ENCODE data around the gene RAB4A. TPM values are rescaled to one million over a fixed set of nuclear protein-coding genes. Genes with fewer than 3 reads are reported as not detected.

RAB4A gene
- total and polyA plus RNA-seq, 9 of the 15 experiments (the other 6 are each of a cell fraction or from before 2014, with no cell fraction given), result 8.3 to 61.0 (median 26.7) TPM

DNA sequence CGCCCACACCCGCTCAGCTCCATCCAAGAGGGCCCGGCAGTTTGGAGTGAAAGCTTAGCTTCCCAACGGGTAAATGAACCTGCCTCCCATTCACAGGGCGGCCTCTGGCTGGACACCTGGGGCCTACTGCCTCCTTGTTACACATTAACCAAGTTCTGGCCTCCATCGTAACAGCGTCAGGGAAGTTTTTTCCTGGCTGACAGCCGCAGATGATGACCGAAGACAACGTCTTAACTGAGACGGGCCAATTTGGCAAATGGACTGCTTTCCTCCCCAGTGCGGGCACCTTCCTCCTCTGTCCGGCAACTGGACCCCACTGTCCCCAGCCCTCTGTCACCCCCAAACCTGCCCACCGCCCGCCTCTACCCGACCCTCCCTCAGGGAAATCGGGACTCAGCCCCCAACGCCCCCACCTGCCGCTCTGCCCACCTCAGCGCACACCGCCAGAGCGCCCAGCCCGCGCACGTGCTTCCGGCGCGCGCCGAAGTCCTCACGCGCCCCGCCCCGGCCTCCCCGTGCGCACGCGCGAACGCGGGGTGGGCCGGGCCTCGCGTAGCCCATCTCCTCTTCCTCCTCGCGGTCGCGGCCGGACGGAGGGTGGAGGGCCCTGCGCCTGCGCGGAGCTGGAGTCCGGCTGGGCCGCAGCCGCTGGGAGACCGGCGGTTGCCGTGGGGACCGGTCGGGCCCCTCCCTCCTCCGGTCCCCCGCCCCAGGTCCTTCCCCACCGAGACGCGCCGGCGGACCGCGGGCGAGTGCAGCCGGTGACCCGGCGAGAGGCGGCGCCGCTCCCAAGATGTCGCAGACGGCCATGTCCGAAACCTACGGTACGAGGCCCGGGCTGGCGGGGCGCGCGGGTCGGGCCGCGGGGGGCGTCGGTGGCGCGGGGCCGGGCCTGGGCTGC, at the start of gene RAB4A (continued):
- TF ChIP-seq, protein P1, sequence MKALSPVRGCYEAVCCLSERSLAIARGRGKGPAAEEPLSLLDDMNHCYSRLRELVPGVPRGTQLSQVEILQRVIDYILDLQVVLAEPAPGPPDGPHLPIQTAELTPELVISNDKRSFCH (CRISPR knock-in tag; IDR thresholded peaks at IDR 0.05), result no peak
- TF ChIP-seq, protein P1 (tag; IDR thresholded peaks at IDR 0.05), result no peak
- TF ChIP-seq, protein P2, sequence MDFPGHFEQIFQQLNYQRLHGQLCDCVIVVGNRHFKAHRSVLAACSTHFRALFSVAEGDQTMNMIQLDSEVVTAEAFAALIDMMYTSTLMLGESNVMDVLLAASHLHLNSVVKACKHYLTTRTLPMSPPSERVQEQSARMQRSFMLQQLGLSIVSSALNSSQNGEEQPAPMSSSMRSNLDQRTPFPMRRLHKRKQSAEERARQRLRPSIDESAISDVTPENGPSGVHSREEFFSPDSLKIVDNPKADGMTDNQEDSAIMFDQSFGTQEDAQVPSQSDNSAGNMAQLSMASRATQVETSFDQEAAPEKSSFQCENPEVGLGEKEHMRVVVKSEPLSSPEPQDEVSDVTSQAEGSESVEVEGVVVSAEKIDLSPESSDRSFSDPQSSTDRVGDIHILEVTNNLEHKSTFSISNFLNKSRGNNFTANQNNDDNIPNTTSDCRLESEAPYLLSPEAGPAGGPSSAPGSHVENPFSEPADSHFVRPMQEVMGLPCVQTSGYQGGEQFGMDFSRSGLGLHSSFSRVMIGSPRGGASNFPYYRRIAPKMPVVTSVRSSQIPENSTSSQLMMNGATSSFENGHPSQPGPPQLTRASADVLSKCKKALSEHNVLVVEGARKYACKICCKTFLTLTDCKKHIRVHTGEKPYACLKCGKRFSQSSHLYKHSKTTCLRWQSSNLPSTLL (IDR thresholded peaks at IDR 0.05), result no peak
- TF ChIP-seq ETV5 (CRISPR knock-in tag; IDR thresholded peaks at IDR 0.05; ENCODE audit: low read depth) (peak; percentile 77), RFX7 (CRISPR knock-in tag; IDR thresholded peaks at IDR 0.05) (no peak), RFX1 (IDR thresholded peaks at IDR 0.05) (peak; percentile 85), TAF1 (IDR thresholded peaks at IDR 0.05; ENCODE audit: control insufficient read depth, extremely low read depth, insufficient read depth, low read length, severe bottlenecking) (peak; percentile 59), ZBTB17 (CRISPR knock-in tag; IDR thresholded peaks at IDR 0.05) (peak; percentile 84; the same call in 1 of the 2 replicates), FOS (IDR thresholded peaks at IDR 0.05; ENCODE audit: extremely low read depth, insufficient read length) (no peak), ZNF121 (CRISPR knock-in tag; conservative IDR thresholded peaks at IDR 0.05) (no peak), SMAD1 (IDR thresholded peaks at IDR 0.05; ENCODE audit: low read depth, low read length, partially characterized antibody) (no peak), ZNF133 (CRISPR knock-in tag; IDR thresholded peaks at IDR 0.05) (0 out of 2 replicates have a peak, but pooled peaks have one; percentile 73), CXXC5 (CRISPR knock-in tag; IDR thresholded peaks at IDR 0.05) (peak; percentile 95), ELF4 (CRISPR knock-in tag; IDR thresholded peaks at IDR 0.05) (peak; percentile 49; the same call in 1 of the 2 replicates), DIDO1 (tag; IDR thresholded peaks at IDR 0.05; ENCODE audit: low read depth) (no peak), CHD4 (IDR thresholded peaks at IDR 0.05; ENCODE audit: insufficient read depth, insufficient replicate concordance, low read depth, low read length, poor library complexity, severe bottlenecking) (no peak), HNRNPH1 (optimal IDR thresholded peaks at IDR 0.05; ENCODE audit: low read depth, low read length) (no peak)
- TF ChIP-seq, protein P3, sequence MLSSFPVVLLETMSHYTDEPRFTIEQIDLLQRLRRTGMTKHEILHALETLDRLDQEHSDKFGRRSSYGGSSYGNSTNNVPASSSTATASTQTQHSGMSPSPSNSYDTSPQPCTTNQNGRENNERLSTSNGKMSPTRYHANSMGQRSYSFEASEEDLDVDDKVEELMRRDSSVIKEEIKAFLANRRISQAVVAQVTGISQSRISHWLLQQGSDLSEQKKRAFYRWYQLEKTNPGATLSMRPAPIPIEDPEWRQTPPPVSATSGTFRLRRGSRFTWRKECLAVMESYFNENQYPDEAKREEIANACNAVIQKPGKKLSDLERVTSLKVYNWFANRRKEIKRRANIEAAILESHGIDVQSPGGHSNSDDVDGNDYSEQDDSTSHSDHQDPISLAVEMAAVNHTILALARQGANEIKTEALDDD (IDR thresholded peaks at IDR 0.05), result no peak
- TF ChIP-seq, protein P4, sequence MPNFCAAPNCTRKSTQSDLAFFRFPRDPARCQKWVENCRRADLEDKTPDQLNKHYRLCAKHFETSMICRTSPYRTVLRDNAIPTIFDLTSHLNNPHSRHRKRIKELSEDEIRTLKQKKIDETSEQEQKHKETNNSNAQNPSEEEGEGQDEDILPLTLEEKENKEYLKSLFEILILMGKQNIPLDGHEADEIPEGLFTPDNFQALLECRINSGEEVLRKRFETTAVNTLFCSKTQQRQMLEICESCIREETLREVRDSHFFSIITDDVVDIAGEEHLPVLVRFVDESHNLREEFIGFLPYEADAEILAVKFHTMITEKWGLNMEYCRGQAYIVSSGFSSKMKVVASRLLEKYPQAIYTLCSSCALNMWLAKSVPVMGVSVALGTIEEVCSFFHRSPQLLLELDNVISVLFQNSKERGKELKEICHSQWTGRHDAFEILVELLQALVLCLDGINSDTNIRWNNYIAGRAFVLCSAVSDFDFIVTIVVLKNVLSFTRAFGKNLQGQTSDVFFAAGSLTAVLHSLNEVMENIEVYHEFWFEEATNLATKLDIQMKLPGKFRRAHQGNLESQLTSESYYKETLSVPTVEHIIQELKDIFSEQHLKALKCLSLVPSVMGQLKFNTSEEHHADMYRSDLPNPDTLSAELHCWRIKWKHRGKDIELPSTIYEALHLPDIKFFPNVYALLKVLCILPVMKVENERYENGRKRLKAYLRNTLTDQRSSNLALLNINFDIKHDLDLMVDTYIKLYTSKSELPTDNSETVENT (CRISPR knock-in tag; IDR thresholded peaks at IDR 0.05), result peak; percentile 68
- TF ChIP-seq, protein P5, sequence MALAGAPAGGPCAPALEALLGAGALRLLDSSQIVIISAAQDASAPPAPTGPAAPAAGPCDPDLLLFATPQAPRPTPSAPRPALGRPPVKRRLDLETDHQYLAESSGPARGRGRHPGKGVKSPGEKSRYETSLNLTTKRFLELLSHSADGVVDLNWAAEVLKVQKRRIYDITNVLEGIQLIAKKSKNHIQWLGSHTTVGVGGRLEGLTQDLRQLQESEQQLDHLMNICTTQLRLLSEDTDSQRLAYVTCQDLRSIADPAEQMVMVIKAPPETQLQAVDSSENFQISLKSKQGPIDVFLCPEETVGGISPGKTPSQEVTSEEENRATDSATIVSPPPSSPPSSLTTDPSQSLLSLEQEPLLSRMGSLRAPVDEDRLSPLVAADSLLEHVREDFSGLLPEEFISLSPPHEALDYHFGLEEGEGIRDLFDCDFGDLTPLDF (CRISPR knock-in tag; IDR thresholded peaks at IDR 0.05), result peak; percentile 79; the same call in 1 of the 2 replicates
